GM12878 (cell line): Measurements from ENCODE around the gene PDLIM3. TPM values are rescaled to one million over a fixed set of nuclear protein-coding genes. Genes with fewer than 3 reads are reported as not detected.

ENCODE experiments used
- ASH2L ChIP-seq: fragments of 300-600, 200-600 bp; sonication (generic); IDR thresholded peaks from 2 replicates; pipeline ENCODE4 v1.6.1; 2017; ENCODE audit warnings: low read depth, mild to moderate bottlenecking, borderline replicate concordance
- MYC ChIP-seq: IDR thresholded peaks from 2 replicates; pipeline ENCODE4 v1.6.1; 2011; ENCODE audit warnings: mild to moderate bottlenecking, low read length, moderate library complexity, inconsistent platforms; ENCODE audit not compliant: insufficient read depth, insufficient replicate concordance, insufficient read length, severe bottlenecking
- RAD21 ChIP-seq: IDR thresholded peaks from 2 replicates; pipeline ENCODE4 v1.6.1; 2011; ENCODE audit warnings: mild to moderate bottlenecking, low read depth, low read length, moderate library complexity; ENCODE audit not compliant: insufficient read depth
- WRNIP1 ChIP-seq: IDR thresholded peaks from 2 replicates; pipeline ENCODE4 v1.6.1; 2011; ENCODE audit warnings: low read depth, low read length, improper control_type of control experiment, borderline replicate concordance
- ZBTB33 ChIP-seq: fragments of 450-650 bp; IDR thresholded peaks from 2 replicates; pipeline ENCODE4 v1.6.1; 2017; ENCODE audit warnings: mild to moderate bottlenecking
- ZNF592 ChIP-seq: fragments of 450-650 bp; IDR thresholded peaks from 2 replicates; pipeline ENCODE4 v1.6.1; 2017; ENCODE audit warnings: mild to moderate bottlenecking, moderate library complexity
- ZSCAN29 ChIP-seq: fragments of 450-650 bp; IDR thresholded peaks from 2 replicates; pipeline ENCODE4 v1.6.1; 2017; ENCODE audit warnings: mild to moderate bottlenecking, moderate library complexity
- polyA plus RNA-seq, 11 experiments: library from polyadenylated mRNA; depleted of rRNA in 4 of 11; unstranded in 6 of 11; stranded (reverse) in 5 of 11; fragments of >200 nt; fragmentation: Nextera tagmentation in 4 of 11; fragmentation: Illumina TruSeq in 1 of 11; extraction: Ambion mirVana in 4 of 11; extraction: Trizol in 1 of 11; gene quantifications; 1 replicate in 1 of 11; 2 replicates in 10 of 11; pipeline versions ENCODE4 v1.2.1 to v1.2.3, GENCODE V29; 2011 to 2016; ENCODE audit warnings: inconsistent platforms in 2 of 11, missing spikeins in 2 of 11, low read depth in 1 of 11
- total RNA-seq, 4 experiments: library from RNA; depleted of rRNA in 3 of 4; stranded (reverse); fragments of >200 nt in 3 of 4; fragmentation: Illumina TruSeq in 1 of 4; extraction: Trizol in 1 of 4; gene quantifications; 2 replicates each; pipeline versions ENCODE4 v1.2.1 to v1.2.3, GENCODE V29; 2013 to 2021

Gene PDLIM3
- total and polyA plus RNA-seq, 10 of the 15 experiments (the other 5 are each of a cell fraction or from before 2014, with no cell fraction given), result 0.04 to 0.43 (median 0.08) TPM; not detected in 7

- TF ChIP-seq WRNIP1, result no peak
- no peak for TF ChIP-seq ASH2L
- TF ChIP-seq ZBTB33, result no peak
- TF ChIP-seq RAD21, result no peak
- TF ChIP-seq ZNF592, result no peak
- no peak for TF ChIP-seq ZSCAN29
- no peak for TF ChIP-seq MYC
These were observed 32.4 kb upstream of the PDLIM3 start (continued) for GRCh38 chr4:185567381-185568376.
